T-helper 1 cell treated with Interleukin-12 subunit alpha and Interleukin-12 subunit beta and Interleukin-4 antibody, amounts not matched to agents 30 μg/mL and 1 μg/mL, for 36 hours (primary cell): ENCODE data around the gene COPS3.
"Not testable (repeated sequence)": the region's sequence is repeated elsewhere in the genome, so short reads cannot be mapped to it uniquely, and the experiment has no call there.

Experiments
- H3K27ac Mint-ChIP-seq: one replicate; pipeline ENCODE4 v1.8.0; 2021; ENCODE audit warnings: mild to moderate bottlenecking, mixed read lengths
- H3K27me3 Mint-ChIP-seq: one replicate; pipeline ENCODE4 v1.8.0; 2021; ENCODE audit warnings: low read depth, mixed read lengths
- H3K36me3 Mint-ChIP-seq: one replicate; pipeline ENCODE4 v1.8.0; 2021; ENCODE audit warnings: low read depth, mixed read lengths
- H3K4me1 Mint-ChIP-seq: one replicate; pipeline ENCODE4 v1.8.0; 2021; ENCODE audit warnings: low read depth, mixed read lengths
- H3K4me3 Mint-ChIP-seq: one replicate; pipeline ENCODE4 v1.8.0; 2021; ENCODE audit warnings: mild to moderate bottlenecking, moderate library complexity, mixed read lengths
- H3K9me3 Mint-ChIP-seq: one replicate; pipeline ENCODE4 v1.8.0; 2021; ENCODE audit warnings: mixed read lengths

Gene COPS3

DNA sequence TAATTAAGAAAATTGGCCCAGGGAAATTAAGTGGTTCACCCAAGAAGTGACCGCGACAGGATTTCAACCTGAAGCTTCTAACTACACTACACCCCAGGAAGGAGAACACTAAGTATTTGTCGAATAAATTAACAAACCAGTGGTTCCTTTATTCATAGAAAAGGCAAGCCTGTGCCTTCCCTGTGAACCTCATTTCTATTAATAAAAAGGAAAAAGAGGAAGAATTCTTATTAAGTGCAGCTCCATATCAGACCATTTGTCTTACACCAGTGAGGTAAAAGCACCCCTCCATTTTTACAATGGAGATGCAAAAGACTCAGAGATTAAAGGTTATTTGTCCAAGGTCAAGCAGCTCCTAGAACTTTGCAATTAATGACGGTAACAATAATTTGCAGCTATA is 1.7 kb downstream of the COPS3 start:
- peaks cover 19% of the 10 kb centered on the region for H3K36me3 Mint-ChIP-seq
- peaks cover 31% of the 10 kb centered on the region for H3K4me1 Mint-ChIP-seq
- H3K9me3 Mint-ChIP-seq: no peaks in the 10 kb centered on the region
- no peaks in the 10 kb centered on the region for H3K27me3 Mint-ChIP-seq
- H3K4me3 Mint-ChIP-seq: peak overlapping the region; percentile 95
- peak overlapping the region; percentile 86 for H3K27ac Mint-ChIP-seq

DNA sequence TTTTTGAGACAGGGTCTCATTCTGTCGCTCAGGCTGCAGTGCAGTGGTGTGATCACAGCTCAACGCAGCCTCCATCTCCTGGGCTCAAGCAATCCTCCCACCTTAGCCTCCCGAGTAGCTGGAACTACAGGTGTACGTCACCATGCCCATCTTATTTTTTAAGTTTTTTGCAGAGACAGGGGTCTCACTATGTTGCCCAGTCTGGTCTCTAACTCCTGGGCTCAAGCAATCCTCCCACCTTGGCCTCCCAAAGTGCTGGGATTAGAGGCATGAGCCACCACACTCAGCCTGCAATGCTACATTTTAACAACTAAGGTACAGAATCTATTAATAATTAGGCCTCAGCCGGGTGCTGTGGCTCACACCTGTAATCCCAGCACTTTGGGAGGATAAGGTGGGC is 3.6 kb downstream of the COPS3 start:
- H3K27me3 Mint-ChIP-seq, H3K4me3 Mint-ChIP-seq, H3K9me3 Mint-ChIP-seq, H3K27ac Mint-ChIP-seq: not testable (repeated sequence)
- H3K36me3 Mint-ChIP-seq: peaks cover 19% of the 10 kb centered on the region
- peaks cover 31% of the 10 kb centered on the region for H3K4me1 Mint-ChIP-seq

DNA sequence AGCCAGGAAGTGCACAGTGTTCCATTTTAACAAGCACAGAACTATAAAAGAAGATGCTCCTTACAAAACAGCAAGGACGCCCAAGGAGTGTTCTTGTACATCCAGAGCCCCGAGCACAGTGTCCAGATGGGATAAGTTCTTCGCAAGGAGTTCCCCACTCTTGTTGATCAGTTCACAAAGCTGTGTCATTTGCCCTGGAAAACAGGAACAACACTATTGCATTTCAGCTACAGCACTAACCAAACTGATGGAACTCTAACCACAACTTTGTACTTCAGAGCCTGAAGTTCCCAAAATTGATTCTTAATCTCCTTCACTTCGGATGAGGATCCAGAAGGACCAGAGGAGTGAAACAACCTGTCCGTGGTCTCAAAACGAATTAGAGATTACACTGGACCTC is 5.1 kb downstream of the COPS3 start:
- Mint-ChIP-seq H3K4me3 (no peak overlapping the region), H3K36me3 (peaks cover 19% of the 10 kb centered on the region)

DNA sequence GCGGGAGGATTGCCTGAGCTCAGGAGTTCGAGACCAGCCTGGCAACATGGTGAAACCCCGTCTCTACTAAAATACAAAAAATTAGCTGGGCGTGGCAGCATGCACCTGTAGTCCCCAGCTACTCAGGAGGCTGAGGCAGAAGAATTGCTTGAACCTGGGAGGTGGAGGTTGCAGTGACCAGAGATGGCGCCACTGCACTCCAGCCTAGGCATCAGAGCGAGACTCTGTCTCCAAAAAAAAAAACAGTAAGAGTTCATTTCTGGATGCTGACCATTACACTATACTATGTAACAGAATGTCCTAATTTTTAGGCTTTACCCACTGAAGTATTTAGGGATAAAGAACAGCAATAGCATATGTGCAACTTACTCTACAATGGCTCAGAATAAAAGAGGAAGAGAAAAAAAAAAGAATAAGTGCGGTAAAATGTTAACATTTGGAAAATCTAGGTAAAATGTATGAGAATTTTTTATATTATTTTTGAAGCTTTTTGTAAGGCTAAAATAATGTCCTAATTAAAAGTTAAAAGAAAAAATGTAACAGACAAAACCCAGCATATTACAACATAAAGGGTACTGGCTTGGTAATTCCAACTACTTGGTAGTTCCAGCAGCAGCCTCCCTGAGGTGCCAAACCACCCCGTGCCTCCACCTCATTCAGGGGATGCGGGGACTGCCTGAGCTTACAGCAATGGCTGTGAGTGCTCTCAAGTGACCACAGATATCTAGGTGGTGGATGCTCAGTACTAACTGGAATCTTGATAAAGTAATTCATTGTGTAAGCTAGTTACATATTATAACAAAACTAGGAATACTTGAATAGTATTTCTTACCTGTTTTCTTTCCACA is 10.9 kb downstream of the COPS3 start:
- no peak overlapping the region for H3K4me3 Mint-ChIP-seq
- H3K27ac Mint-ChIP-seq: no peak overlapping the region
- H3K36me3 Mint-ChIP-seq: peaks cover 15% of the 10 kb centered on the region
- H3K9me3 Mint-ChIP-seq: no peaks in the 10 kb centered on the region
- no peaks in the 10 kb centered on the region for H3K27me3 Mint-ChIP-seq
- peaks cover 2% of the 10 kb centered on the region for H3K4me1 Mint-ChIP-seq

More for the DNA sequence above, 5.1 kb downstream of the COPS3 start:
- Mint-ChIP-seq H3K4me1 (peaks cover 20% of the 10 kb centered on the region), H3K9me3 (no peaks in the 10 kb centered on the region), H3K27ac (no peak overlapping the region), H3K27me3 (no peaks in the 10 kb centered on the region)

DNA sequence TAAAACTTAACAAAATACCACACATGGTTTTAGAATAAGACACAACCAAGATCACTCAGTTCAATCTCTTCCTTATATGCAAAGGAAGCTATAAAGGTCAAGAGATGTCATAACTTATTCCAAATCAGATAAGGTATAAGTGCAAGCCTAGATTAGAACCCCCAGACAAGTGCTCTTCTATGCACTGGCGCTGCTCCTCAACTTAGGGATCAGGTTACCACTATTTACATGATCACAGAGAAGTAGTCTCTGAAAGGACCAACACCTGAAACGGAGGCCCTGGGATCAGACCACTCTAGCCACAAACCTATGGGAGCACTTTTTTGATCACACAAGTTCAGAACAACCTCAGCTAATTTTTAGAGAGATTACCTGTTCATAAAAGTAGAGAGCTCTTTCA is 16.6 kb downstream of the COPS3 start:
- Mint-ChIP-seq H3K36me3 (peaks cover 32% of the 10 kb centered on the region), H3K4me3 (no peak overlapping the region), H3K4me1 (no peaks in the 10 kb centered on the region), H3K27me3 (no peaks in the 10 kb centered on the region), H3K9me3 (no peaks in the 10 kb centered on the region), H3K27ac (no peak overlapping the region)

DNA sequence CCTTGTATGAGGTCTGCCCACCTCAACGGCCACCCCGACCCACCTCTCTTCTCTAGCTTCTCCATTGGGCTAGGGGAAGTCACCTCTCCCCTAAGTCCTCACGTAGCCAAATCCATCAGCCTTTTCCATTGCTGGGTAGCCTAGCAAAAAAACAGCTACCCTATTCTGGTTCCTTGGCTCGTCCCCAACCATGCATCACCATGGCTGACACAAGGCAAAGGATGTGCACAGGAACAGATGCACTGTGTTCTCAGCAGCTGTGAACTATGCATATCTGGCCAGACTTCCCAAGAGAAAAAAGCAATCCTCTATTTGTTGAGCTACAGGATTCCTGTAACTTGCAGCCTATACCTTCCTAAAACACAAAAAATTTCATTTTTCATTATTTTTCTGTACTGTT is 22.0 kb downstream of the COPS3 start:
- no peaks in the 10 kb centered on the region for H3K4me1 Mint-ChIP-seq
- H3K9me3 Mint-ChIP-seq: no peaks in the 10 kb centered on the region
- no peaks in the 10 kb centered on the region for H3K27me3 Mint-ChIP-seq
- no peak overlapping the region for H3K4me3 Mint-ChIP-seq
- H3K36me3 Mint-ChIP-seq: peaks cover 45% of the 10 kb centered on the region
- peak overlapping the region; percentile 4 for H3K27ac Mint-ChIP-seq

DNA sequence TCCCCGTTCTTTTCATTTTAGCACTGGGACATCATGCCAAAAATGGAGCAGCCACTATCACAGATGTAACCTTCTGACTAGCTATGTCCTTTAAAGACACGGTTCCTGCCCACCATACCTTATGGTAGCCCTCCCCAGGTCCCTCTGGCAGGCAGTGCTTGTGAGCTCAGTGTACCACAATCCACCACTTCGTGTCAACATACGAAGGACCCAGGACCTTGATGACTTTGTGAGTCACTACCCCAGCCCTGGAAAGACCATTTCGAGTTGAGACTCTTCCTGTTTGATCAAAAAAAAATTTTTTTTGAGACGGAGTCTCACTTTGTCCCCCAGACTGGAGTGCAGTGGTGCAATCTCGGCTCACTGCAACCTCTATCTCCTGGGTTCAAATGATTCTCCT is 23.0 kb downstream of the COPS3 start:
- H3K9me3 Mint-ChIP-seq: no peaks in the 10 kb centered on the region
- H3K4me3 Mint-ChIP-seq: no peak overlapping the region
- no peaks in the 10 kb centered on the region for H3K27me3 Mint-ChIP-seq
- H3K36me3 Mint-ChIP-seq: peaks cover 46% of the 10 kb centered on the region
- H3K4me1 Mint-ChIP-seq: peaks cover 2% of the 10 kb centered on the region
- H3K27ac Mint-ChIP-seq: no peak overlapping the region

DNA sequence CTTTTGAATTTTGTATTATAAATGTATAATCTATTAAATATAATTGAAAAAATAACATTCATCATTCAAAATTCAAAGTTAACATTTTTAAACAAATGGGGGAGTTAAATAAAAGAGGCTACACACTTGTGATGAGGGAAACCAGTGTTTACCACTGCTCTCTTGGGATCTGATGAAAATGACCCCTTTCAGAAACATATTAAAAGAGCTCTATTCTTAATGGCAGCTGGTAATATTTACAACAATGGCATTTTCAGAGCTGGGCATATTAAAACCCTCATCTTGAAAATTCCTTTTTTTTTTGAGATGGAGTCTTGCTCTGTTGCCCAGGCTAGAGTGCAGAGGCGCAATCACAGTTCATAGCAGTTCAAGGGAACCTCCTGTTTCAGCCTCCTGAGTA is 24.7 kb downstream of the COPS3 start:
- Mint-ChIP-seq H3K9me3 (no peaks in the 10 kb centered on the region), H3K4me1 (peaks cover 5% of the 10 kb centered on the region), H3K27ac (no peak overlapping the region), H3K36me3 (peaks cover 46% of the 10 kb centered on the region), H3K27me3 (no peaks in the 10 kb centered on the region), H3K4me3 (no peak overlapping the region)

DNA sequence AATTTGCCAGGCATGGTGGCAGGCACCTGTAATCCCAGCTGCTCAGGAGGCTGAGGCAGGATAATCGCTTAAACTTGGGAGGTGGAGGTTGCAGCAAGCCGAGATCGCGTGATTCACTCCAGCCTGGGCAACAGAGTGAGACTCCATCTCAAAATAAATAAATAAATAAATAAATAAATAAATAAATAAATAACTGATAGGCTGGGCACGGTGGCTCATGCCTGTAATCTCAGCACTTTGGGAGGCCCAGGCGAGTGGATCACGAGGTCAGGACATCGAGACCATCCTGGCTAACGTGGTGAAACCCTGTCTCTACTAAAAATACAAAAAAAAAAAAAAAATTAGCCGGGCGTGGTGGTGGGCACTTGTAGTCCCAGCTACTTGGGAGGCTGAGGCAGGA is 25.4 kb downstream of the COPS3 start:
- peaks cover 43% of the 10 kb centered on the region for H3K36me3 Mint-ChIP-seq
- not testable (repeated sequence) for H3K27me3 Mint-ChIP-seq, H3K4me3 Mint-ChIP-seq, H3K9me3 Mint-ChIP-seq, H3K4me1 Mint-ChIP-seq, H3K27ac Mint-ChIP-seq

DNA sequence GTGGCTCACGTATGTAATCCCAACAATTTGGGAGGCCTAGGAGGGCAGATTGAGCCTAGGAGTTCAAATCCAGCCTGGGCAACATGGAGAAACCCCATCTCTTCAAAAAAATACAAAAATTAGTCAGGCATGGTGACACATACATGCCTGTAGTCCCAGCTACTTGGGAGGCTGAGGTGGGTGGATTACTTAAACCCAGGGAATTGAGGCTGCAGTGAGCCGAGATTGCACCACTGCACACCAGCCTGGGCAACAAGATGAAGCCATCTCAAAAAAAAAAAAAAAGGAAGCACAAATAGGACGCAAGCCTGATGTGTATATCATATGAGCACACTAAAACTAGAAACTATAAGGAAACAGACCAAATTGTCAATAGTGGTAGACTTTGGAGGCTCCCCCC is 27.0 kb downstream of the COPS3 start:
- H3K27ac Mint-ChIP-seq: no peak overlapping the region
- H3K27me3 Mint-ChIP-seq: no peaks in the 10 kb centered on the region
- H3K4me3 Mint-ChIP-seq: no peak overlapping the region
- H3K9me3 Mint-ChIP-seq: no peaks in the 10 kb centered on the region
- H3K36me3 Mint-ChIP-seq: peaks cover 38% of the 10 kb centered on the region
- H3K4me1 Mint-ChIP-seq: peaks cover 5% of the 10 kb centered on the region

DNA sequence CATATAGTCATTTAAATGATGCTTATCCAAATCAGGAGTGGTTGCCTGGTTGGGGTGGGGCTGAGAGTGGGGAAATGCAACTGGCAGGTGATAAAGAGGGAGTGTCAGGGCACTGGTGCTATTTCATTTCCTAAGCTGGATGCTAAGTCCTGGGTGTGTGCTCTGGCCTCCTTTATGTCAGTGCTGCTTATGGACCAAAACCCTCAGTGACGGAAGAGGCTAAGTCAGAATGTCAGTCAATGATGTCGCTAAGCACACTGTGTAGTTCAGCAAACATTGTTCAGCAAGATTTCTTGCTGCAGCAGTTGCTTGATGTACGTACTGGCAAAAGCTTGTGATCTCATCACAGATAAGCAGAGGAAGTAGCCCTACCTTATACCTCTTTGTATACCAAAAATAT is 27.6 kb downstream of the COPS3 start:
- H3K9me3 Mint-ChIP-seq: no peaks in the 10 kb centered on the region
- H3K27ac Mint-ChIP-seq: peak overlapping the region; percentile 14
- peaks cover 36% of the 10 kb centered on the region for H3K36me3 Mint-ChIP-seq
- peaks cover 5% of the 10 kb centered on the region for H3K4me1 Mint-ChIP-seq
- no peaks in the 10 kb centered on the region for H3K27me3 Mint-ChIP-seq
- no peak overlapping the region for H3K4me3 Mint-ChIP-seq

DNA sequence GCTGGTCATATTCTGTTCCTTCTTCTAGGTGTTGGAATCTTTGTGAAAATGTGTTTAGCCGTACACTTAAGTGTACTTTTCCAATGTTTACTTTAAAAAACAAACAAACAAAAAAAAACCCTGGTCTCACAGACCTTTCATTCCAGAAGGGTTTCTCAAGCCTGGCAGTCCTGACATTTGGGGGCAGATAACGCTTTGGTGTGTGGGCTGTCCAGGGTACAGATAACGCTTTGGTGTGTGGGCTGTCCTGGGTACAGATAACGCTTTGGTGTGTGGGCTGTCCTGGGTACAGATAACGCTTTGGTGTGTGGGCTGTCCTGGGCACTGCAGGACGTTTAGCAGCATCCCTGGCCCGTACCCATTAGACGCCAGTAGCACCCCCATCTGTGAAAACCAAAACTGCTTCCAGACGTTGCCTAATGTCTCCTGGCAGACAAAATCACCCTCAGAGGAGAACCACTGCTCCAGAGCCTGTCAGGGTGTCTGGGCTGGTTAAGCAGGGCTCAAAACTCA is 28.8 kb downstream of the COPS3 start:
- peaks cover 5% of the 10 kb centered on the region for H3K4me1 Mint-ChIP-seq
- no peaks in the 10 kb centered on the region for H3K27me3 Mint-ChIP-seq
- H3K4me3 Mint-ChIP-seq: no peak overlapping the region
- peaks cover 38% of the 10 kb centered on the region for H3K36me3 Mint-ChIP-seq
- H3K9me3 Mint-ChIP-seq: no peaks in the 10 kb centered on the region
- no peak overlapping the region for H3K27ac Mint-ChIP-seq

DNA sequence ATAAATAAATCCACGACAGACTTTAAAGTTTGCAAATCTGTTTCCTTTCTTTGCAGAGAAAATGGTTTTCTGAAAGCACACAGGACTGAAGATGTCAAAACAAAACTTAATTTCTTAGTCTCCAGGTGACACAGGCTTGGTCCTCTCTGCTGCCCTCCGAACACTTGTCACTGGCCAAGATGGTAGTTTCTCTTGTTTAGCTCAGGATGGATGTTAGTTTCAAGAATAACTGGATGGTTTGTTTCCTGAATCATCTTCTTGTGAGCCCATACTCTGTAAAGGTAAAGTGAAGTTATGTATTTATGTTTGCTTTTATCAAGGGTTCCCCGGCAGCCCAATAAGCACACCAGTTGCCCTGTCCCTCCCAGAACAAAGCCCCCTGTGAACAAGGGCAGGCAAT is 34.2 kb downstream of the COPS3 start:
- H3K27me3 Mint-ChIP-seq: no peaks in the 10 kb centered on the region
- no peak overlapping the region for H3K27ac Mint-ChIP-seq
- no peaks in the 10 kb centered on the region for H3K4me1 Mint-ChIP-seq
- no peak overlapping the region for H3K4me3 Mint-ChIP-seq
- H3K36me3 Mint-ChIP-seq: peaks cover 29% of the 10 kb centered on the region
- no peaks in the 10 kb centered on the region for H3K9me3 Mint-ChIP-seq

DNA sequence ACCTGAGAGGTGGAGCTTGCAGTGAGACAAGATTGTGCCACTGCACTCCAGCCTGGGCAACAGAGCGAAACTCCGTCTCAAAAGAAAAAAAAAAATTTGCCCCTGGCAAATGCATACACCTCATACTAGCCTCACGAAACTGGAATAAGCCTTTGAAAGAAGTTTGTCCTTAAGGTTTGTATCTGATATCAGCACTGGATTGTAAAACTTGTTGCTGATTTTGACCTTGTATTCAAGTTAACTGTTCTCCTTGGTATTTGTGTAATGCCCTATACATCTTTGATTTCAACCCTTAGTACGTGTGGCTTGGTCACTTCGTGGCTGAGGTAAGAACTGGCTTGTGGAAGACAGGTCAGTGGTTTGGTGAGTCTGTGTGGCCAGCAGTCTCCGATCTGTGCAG is 37.9 kb downstream of the COPS3 start:
- Mint-ChIP-seq H3K4me3 (no peak overlapping the region), H3K9me3 (no peaks in the 10 kb centered on the region), H3K27me3 (no peaks in the 10 kb centered on the region), H3K4me1 (peaks cover 2% of the 10 kb centered on the region), H3K27ac (no peak overlapping the region), H3K36me3 (peaks cover 18% of the 10 kb centered on the region)

DNA sequence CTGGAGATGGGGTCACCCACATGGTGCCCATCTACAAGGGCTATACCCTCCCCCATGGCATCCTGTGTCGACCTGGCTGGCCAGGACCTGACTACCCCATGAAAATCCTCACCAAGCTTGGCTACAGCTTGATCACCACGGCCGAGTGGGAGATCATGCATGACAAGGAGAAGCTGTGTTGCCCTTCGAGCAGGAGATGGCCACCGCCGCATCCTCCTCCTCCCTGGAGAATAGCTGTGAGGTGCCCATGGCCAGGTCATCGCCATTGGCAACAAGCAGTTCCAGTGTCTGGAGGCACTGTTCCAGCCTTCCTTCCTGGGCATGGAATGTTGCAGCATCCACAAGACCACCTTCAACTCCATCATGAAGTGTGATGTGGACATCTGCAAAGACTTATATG is 38.8 kb downstream of the COPS3 start:
- peaks cover 13% of the 10 kb centered on the region for H3K36me3 Mint-ChIP-seq
- no peaks in the 10 kb centered on the region for H3K27me3 Mint-ChIP-seq
- H3K4me1 Mint-ChIP-seq: peaks cover 4% of the 10 kb centered on the region
- H3K9me3 Mint-ChIP-seq: no peaks in the 10 kb centered on the region
- no peak overlapping the region for H3K27ac Mint-ChIP-seq
- no peak overlapping the region for H3K4me3 Mint-ChIP-seq
